HG02798 (cell line): ENCODE results near the gene ZFAND3.

ENCODE experiments used
- ATAC-seq: cut with Tn5 transposase; IDR thresholded peaks from one replicate; pipeline ENCODE4 v1.9.1; 2021; ENCODE audit warnings: mild to moderate bottlenecking; ENCODE audit not compliant: unreplicated experiment, poor library complexity

Gene ZFAND3

DNA sequence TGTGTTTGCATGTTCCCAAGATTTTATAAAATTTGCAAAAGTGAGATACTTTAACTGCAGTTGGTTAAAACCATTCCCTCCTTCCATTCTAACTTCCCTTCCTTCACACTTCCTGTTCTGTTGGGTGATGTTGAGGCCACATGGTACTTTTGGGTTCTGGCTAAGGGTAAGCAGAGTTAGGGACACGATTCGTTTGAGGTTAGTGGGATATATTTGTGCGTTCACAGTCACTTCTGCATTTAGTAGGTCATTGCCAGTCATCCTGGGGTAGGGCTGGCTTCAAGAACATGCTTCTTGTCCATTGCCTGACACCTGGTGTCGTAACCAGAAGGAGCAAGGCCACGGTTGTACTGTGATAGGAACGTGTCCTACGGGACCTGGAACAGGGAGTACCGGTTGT lies 340.1 kb downstream of the ZFAND3 start:
- no peak for ATAC-seq

DNA sequence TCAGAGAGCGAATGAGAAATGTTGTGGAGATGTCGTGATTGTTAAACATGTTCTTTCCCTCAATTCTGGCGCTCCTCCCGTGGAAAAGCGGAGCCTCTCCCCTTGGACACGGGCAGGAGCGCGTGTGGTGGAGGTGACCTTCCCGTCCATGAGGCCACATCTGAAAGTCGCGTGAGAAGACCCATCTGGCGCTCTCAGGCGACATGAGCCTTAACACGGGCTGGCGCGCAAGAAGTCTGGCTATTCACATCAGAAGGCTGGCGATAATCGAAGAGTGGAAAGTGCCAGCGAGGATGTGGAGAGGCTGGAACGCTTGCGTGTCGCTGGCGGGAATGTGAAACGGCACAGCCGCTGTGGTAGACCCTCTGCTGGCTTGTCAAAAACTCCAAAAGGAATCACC lies 341.3 kb downstream of the ZFAND3 start:
- no peak for ATAC-seq

DNA sequence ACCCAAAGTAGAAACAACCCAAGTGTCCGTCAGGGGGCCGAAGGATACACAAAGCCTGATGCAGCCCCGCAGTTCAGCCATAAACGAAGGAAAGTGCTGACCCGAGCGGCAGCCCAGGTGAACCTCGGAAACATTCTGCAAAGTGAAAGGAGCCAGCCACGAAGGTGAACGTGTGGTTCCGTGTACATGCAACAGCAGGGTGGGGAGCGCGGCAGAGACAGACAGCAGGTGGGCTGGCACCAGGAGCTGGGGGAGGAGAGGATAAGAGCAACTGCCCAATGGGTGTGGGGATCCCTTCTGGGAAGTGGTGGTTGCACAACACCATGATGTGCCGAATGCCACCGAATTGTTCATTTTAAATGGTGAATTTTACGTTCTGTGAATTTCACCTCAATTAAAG lies 341.8 kb downstream of the ZFAND3 start:
- no peak for ATAC-seq

DNA sequence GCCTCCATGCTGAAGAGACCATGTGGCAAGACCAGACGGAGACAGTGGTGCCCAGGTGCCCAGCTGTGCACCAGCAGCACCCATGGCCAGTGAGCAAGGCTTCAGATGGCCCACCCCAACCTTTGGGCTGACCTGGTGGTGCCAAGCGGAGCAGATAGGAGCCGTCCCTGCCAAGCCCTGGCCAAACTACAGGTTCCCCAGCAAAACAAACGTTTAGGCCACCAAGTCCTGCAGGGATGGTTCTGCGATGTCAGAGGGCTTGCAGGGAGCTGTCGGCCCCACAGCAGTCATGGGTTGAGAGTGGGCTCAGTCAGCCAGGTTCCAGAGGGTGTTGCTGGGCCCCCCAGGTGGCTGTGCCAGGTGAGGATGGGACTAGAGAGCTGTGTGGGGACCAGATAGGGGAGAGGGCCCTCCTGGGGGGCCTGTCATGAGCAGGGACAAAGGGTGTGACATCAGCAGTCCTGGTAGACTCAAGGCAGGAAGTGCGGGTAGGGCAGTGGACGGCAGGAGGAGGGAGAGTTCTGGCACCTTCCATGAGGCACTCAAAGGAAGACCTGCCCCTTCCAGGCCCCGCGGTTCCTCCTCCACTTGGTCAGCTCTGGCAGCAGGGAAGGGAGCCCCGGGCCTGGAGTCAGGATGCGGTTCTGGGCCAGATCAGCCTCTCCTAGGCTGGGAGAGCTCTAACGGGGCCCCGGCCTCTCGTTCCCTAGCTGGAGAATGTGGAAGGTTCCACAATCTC lies 342.4 kb downstream of the ZFAND3 start:
- ATAC-seq = no peak

DNA sequence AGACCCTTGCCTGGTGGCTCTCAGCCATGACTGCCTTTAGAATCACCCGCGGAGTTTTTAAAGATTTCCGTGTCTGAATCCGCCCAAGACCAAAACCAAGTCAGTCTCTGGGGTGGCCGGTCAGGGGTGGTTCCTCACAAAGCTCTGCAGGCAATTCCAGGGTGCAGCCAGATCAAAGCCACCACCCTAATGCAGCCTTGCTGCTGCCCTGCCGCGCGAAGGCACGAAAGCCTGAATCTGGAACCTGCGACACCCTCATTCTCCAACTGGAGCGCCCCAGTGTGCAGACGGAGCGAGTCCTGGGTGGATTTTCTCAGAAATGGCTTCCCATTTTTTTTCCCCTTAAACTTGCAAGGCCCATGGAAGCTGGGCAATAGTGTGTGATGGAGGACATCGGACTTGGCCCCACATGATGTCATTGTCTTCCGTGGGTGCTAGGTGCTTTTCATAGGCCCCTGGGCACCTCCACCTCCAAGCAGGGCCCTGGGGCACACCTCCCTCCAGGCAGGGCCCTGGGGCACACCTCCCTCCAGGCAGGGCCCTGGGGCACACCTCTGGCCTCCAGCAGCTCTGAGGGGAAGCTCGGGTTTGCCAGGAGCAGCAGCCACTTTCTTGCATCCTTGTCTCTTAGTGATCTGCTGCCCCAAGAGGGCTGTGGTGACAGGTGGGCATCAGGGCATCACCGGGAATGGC lies 343.1 kb downstream of the ZFAND3 start:
- no peak for ATAC-seq

DNA sequence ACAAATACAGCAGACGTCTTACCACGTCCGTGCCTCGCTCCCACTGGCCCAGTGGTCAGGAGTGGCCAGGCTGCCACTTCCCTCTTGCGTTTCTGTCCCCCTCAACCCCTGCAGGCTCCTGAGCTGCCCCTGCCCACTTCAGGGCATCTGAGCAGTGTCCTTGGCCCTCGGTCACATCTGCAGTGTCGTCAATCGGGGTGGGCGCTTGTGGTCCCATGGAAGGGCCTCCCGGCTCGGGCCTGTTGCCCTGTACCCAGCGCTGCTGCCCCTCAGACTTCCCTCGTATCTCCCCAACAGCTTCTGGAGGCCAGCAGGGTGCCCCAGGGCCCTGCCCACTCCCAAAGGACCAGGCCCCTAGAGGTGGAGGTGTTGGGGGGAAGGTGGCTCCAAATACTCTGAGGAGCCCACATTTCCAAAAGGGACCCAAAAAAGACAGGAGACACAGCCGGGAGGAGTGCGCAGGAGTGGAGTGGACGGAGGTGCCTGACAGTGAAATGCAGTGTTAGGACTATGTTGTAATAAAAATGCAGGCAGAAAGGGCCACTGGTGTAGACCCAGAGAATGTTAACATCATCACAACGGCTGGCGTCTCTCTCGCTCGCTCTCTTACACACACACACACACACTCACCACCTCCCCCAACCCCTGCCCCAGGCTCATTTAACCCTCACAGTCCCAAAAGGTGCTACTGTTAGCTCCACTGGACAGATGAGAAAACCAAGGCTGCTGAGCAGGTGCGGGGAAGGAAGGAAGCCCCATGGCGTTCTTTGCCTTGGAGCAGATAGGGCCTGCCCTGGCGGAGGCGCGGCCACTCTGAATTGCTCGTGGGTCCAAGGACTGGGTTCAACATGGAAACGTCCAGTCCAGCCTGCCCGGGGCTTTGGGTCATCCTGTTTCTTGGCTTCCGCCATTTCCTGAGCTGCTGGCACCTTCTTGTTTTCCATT lies 343.9 kb downstream of the ZFAND3 start:
- no peak for ATAC-seq

DNA sequence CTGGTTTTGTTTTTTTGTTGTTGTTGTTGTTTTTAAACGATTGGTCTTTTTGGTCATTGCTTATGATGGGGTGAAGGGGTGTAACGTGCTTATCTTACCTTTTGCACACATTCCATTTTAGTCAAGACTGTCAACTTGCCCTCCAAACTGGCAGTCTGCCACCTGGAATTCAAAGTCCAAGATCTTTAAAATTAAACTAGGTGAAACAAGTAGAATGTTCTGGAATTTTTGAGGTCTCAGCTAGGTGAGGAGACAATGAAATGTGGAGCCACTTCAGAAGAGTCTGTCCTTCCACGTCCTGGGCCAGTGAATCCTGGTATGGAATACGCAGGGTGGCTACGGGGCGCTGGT lies 344.6 kb downstream of the ZFAND3 start:
- ATAC-seq = no peak

DNA sequence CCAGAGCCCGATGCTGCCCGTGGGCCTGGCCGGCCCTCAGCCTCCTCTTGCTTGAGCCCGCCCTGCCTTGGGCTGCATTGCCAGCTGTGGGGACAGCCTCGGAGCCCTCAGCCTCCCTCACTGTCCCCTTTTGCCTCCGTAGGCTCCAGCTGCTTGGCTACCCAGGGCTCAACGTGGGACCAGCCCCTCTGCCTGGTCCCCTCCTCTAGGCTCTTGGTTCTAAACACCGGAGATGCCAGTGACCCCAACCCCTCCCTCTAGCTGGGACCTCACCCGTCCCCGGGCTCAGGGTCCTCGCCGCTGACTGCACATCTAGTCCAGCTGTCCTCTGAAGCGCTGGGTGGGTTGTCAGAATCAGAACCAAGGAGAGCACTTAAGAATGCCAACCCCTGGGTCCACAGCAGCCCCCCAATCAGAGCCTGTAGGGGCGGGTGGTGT lies 345.2 kb downstream of the ZFAND3 start:
- ATAC-seq = no peak

DNA sequence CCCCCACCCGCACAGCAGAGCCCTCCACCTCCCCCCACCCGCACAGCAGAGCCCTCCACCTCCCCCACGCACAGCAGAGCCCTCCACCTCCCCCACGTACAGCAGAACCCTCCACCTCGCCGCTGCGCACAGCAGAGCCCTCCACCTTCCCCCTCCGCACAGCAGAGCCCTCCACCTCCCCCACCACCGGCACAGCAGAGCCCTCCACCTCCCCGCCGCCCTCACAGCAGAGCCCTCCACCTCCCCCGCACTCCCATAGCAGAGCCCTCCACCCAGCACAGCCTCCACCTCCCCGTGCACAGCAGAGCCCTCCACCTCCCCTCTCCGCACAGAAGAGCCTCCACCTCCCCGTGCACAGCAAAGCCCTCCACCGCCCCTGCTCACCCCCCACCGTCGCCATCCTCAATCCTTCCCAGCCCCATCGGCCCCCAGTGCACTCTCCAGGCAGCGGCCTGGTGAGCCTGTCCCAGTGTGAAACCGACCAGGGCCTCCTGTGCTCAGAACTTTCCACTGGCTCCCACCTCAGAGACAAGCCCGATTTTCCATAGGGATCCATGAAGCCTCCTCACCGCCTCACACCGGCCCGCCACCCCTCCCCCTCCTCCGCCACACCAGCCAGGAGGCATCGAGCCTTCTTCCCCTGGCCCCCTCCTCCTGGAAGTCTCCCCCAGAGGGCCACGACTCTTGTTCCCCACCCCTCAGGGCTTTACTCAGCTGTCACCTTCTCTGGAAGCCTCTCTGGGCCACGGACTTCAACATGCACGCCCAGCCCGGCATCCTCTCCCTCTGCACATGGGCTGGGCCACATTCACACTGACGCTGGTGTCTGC lies 347.1 kb downstream of the ZFAND3 start:
- no peak for ATAC-seq

DNA sequence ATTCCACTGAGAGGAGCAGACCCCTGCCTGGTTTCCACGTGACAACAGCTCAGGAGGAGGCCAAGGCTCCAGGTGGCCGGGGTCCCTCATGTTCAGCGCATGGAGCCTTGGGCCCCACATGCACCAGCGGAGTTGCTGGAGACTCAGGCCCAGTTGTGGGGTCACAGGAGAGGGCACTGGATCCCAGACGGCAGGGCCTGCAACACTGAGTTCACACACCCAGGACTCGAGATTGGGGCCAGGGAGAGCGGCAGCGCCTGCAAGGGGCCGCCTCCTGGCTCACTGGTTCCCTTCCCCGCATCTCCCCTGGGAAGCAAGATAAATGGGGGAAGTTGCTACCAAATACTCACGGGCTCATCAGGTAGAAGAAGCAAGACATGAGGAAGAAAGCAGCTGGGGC lies 348.1 kb downstream of the ZFAND3 start:
- no peak for ATAC-seq

DNA sequence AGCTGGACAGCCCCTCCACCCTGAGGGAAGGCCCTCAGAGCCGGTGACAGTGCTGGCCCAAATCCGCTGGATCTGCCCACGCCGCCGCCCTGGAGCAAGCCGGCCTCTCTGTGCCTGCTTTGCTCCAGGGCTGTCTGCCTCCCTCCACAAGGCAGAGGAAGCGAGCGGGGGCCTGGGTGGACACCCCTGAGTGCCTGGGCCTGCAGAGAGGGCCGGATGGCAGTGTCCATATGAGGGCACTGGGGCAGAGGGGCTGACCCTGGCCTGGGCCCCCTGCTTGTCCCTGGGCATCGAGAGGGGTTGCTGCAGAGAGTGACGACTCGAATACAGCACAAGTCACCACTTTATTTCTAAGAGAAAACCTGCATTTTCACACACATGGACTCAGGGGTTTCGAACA lies 348.6 kb downstream of the ZFAND3 start:
- no peak for ATAC-seq

DNA sequence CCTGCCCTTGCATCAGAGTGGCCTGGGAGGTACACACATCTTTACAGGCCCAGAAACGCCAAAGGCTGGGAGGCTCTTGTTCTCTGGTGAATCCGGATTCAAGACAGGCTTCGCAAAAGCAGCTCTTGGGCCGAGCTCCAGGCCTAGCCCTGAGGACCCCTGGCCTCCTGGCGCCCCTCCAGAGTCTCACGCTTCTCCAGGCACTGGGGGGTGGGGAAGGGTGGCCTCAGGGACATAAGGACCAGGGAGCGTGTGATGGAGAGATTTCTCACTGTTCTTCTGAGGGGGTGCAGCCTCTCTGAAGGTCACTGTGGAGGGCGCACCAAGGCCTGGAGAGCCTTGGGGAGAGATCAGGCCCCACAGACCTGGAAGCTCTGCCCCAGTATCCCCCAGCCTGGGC lies 349.2 kb downstream of the ZFAND3 start:
- no peak for ATAC-seq

DNA sequence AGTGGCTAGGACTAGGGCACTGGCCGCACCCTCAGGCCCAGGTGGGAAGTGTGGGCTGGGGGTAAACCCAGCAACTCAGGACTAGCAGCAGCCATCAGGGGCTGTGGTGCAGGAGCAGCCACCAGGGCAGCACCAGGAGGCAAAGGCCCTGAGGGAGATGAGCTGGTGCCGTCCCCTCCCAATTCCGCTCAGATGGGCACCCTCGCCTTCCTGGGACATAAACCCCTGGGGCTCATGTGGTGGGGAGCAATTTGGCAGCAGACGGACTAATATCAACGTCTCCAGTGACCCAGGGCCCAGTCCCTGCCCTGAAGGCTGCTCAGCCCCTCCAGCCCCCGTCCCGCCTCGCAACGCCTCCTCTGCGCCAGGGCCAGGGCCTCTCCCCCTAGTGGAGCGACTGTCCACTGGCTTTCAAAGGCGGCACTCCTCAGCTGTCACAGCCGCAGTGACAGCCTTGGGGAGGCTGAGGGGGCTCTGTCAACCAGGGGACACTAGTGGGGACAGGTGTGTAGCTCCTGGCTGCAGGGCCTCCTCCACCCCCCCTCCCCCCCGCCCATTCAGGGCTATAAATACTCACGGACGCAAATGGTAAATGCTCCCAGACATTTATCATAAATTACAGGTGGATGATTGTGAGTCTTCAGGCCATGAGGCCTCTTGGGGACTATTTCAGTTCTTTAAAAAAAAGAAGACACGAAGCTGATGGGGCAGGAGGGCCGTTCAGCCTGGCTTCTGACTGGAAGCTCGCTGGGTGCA lies 349.9 kb downstream of the ZFAND3 start:
- no peak for ATAC-seq

DNA sequence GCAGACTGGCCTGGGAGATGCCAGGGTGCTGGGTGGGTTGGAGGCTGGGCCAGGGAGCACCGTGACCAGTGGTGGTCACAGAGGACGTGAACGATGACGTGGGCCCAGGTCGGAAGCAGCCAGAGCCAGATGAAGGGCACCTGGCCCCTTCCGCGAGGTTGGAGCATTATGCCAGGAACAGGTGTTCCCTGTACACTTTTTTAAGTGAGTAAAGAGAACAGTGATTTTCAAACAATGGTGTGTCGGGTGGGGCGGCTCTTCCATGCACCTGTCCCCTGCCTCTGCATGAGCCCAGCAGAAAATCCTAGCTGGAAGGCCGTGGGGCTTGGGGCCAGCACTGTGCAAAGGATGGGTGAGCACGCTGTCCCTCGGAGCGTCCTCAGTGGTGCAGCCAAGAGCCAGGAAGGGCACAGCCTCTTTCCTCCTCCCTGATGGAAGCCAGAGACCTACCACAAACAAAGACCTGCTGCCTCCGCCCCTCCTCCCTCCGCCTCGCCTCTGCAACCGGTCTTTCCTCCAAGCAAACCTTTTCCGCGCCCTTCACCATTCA lies 350.5 kb downstream of the ZFAND3 start:
- no peak for ATAC-seq

DNA sequence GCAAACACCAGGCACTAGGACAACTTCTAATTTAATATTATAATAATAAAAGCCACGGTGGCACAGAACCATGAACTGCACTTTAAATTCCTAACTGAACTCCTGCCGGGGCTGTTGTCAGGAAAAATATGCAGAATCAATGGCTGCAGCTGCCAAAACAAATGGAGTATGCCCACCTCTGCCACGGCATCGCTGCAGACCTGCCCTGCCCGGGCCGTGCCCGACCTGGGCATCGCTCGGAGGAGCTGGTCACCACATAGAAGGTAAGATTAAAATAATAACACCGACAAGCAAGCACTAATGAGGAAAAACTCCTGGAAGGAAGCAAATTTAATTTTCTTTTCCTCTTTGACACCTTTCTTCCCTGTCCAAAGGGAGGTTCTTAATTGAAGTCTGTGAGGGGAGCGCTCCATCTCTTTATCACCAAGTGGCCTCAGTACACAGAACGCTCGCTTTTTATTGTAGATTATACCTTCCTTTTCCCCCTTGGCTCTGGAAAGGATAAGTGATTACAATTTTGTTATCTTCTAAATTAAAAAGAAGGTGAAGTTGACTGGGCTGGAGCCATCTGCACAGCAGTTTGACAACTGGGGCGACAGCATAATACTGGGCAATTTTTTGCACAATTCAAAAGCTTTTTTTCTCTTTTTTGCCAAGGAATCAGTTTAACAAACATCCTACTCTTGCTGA lies 351.3 kb downstream of the ZFAND3 start:
- no peak for ATAC-seq

DNA sequence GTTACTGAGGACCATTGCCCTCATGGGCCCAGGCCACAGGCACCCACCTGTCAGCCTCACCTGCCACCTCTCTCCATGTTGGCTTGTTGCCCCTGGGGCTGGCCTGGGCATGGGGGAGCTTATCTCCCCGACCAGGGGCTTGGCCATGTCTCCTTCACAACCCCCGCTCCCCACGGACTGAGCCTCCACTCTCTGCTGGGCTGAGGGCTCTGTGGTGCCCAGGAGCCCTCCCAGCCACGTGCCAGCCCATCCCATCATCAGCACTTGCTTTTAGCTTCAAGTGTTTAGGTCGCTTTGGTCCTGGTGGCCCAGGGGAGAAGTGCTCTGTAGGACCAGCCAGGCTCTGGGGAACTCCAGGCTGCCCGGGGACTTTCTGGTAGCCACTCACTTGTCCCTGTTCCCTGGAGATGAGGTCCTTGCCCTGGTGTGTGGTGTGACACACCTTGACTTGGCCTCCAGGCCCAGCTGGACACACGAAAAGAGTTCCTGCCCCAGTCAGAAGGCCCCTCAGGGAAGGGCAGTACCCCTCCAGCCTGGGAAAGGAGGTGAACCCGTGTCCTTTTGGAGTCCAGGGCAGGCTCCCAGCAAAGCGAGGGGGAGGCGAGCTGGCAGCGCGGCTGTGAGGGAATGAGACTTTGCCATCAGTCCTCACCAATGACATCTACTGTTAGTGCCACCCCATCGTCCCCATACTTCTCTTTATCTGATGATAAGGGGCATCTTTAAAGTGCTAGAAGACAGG lies 352.6 kb downstream of the ZFAND3 start:
- no peak for ATAC-seq

DNA sequence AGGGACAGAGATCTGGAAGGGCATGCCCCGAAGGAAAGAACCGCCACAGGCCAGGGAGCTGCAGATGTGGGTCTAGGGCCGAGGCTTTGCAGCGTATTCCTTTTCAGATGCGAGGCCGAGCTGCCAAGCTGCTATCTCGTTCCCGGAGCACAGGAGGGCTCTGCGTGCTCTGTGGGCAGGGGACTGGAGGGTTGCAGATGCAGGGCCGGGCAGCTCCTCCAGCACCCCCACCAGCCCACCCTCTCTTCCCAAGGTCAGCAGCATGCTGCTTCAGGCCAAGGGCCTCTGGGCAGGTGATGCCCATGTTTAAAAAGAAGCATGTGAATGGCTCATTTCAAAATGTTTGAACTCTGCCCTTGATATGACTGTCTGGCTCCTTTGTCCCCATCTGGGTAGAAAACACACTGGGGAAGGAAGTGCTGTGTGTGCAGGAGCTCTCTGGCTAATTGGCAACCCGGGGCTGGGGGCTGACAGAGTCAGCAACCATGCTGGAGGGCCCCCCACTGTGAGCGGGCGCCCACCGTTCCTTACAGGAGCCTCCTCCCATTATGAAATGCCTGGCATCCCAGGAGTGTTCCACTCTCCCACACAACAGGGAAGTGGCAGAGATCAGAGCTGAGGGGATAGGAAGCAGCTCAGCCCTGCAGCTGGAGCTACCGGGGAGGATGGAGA lies 353.3 kb downstream of the ZFAND3 start:
- ATAC-seq = no peak
